PC-9 (cell line): Measurements from ENCODE around the gene BMPR1B.

Source experiments
- CTCF ChIP-seq: fragments of 200-600 bp; sonication (generic); conservative IDR thresholded peaks from 2 replicates; pipeline ENCODE4 v1.6.1; 2017; ENCODE audit warnings: mixed run types, antibody characterized with exemption, mild to moderate bottlenecking, moderate library complexity
- EZH2 ChIP-seq: fragments of 200-600 bp; sonication (generic); IDR thresholded peaks from 2 replicates; pipeline ENCODE4 v1.8.0; 2017; ENCODE audit warnings: antibody characterized with exemption, low read depth

GRCh38 chr4:94962484-94962883 is 204.7 kb downstream of the BMPR1B start:
- TF ChIP-seq CTCF (no peak), EZH2 (no peak)
